ENCODE data around the gene CCDC152.

Gene CCDC152

GRCh38 chr5:42848545-42848944, 91.9 kb downstream of the CCDC152 start:
- Histone ChIP-seq H4K8ac (ENCODE audit: low read depth, low read length) (no peak overlapping the region), H2BK120ac (ENCODE audit: low read depth, low read length) (no peak overlapping the region)
- no CpG with 5 or more reads among the region's 2 CpGs for WGBS, 2 donors (ENCODE audit: extremely low coverage in 2 of 2, insufficient read length in 2 of 2, insufficient replicate concordance in 1 of 2)

GRCh38 chr5:42851481-42851880, 94.9 kb downstream of the CCDC152 start:
- H4K8ac ChIP-seq (ENCODE audit: low read depth, low read length): no peak overlapping the region
- H3K36me3 ChIP-seq (replicated peaks in 1 of 2; ENCODE audit: control insufficient read depth in 2 of 2, insufficient read depth in 2 of 2, low read length in 2 of 2): no peaks in the 10 kb centered on the region
- H2BK5ac ChIP-seq (ENCODE audit: low read length): no peak overlapping the region
- H3K14ac ChIP-seq (ENCODE audit: low read length): no peak overlapping the region
- H3K4me3 ChIP-seq (ENCODE audit: low read length in 2 of 2): no peak overlapping the region
- H3K18ac ChIP-seq (ENCODE audit: low read length): no peak overlapping the region
- no peaks in the 10 kb centered on the region for H3K4me1 ChIP-seq (ENCODE audit: control insufficient read depth in 2 of 2, insufficient read depth in 1 of 2, low read depth in 1 of 2, low read length in 2 of 2)
- no peak overlapping the region for H3K23ac ChIP-seq (ENCODE audit: low read depth, low read length, poor library complexity)
- no peak overlapping the region for H2BK120ac ChIP-seq (ENCODE audit: low read depth, low read length)
- H2BK15ac ChIP-seq (ENCODE audit: low read length): no peak overlapping the region
- no peak overlapping the region for H3K27ac ChIP-seq (replicated peaks; ENCODE audit: low read length)
- no peak overlapping the region for H2BK12ac ChIP-seq (ENCODE audit: low read length)
- H3K4ac ChIP-seq (ENCODE audit: low read length): no peak overlapping the region
- H2AFZ ChIP-seq (ENCODE audit: low read length): no peak overlapping the region
- DNase-seq (ENCODE audit: low spot score): no peak
- no peak overlapping the region for H3K9ac ChIP-seq (ENCODE audit: low read depth, low read length, poor library complexity)
- H3K79me1 ChIP-seq (ENCODE audit: low read depth, low read length): no peaks in the 10 kb centered on the region
- H4K91ac ChIP-seq (ENCODE audit: low read depth, low read length, poor library complexity): no peak overlapping the region
- no peak overlapping the region for H3K4me2 ChIP-seq (ENCODE audit: insufficient read depth, low read length, poor library complexity, severe bottlenecking)
- no peak overlapping the region for H2AK5ac ChIP-seq (ENCODE audit: low read depth, low read length)
- H3K9me3 ChIP-seq (replicated peaks in 1 of 2; ENCODE audit: control insufficient read depth in 2 of 2, insufficient read depth in 1 of 2, low read depth in 1 of 2, low read length in 2 of 2): no peaks in the 10 kb centered on the region
- H3K27me3 ChIP-seq (ENCODE audit: control insufficient read depth in 3 of 3, insufficient read depth in 3 of 3, low read depth in 1 of 3, low read length in 3 of 3): no peaks in the 10 kb centered on the region
- WGBS, 2 donors (ENCODE audit: extremely low coverage in 2 of 2, insufficient read length in 2 of 2, insufficient replicate concordance in 1 of 2): no CpG with 5 or more reads among the region's 6 CpGs

More at GRCh38 chr5:42848545-42848944, 91.9 kb downstream of the CCDC152 start:
- Histone ChIP-seq H3K23ac (ENCODE audit: low read depth, low read length, poor library complexity) (no peak overlapping the region), H3K9ac (ENCODE audit: low read depth, low read length, poor library complexity) (no peak overlapping the region), H3K18ac (ENCODE audit: low read length) (no peak overlapping the region), H2BK12ac (ENCODE audit: low read length) (no peak overlapping the region), H3K27me3 (ENCODE audit: control insufficient read depth in 3 of 3, insufficient read depth in 3 of 3, low read depth in 1 of 3, low read length in 3 of 3) (no peaks in the 10 kb centered on the region), H2AK5ac (ENCODE audit: low read depth, low read length) (no peak overlapping the region), H3K4me2 (ENCODE audit: insufficient read depth, low read length, poor library complexity, severe bottlenecking) (no peak overlapping the region), H3K4ac (ENCODE audit: low read length) (no peak overlapping the region), H4K91ac (ENCODE audit: low read depth, low read length, poor library complexity) (no peak overlapping the region), H2BK15ac (ENCODE audit: low read length) (no peak overlapping the region), H2AFZ (ENCODE audit: low read length) (no peak overlapping the region), H3K36me3 (replicated peaks in 1 of 2; ENCODE audit: control insufficient read depth in 2 of 2, insufficient read depth in 2 of 2, low read length in 2 of 2) (no peaks in the 10 kb centered on the region), H3K14ac (ENCODE audit: low read length) (no peak overlapping the region), H3K9me3 (replicated peaks in 1 of 2; ENCODE audit: control insufficient read depth in 2 of 2, insufficient read depth in 1 of 2, low read depth in 1 of 2, low read length in 2 of 2) (no peaks in the 10 kb centered on the region), H3K27ac (replicated peaks; ENCODE audit: low read length) (no peak overlapping the region), H3K4me3 (ENCODE audit: low read length in 2 of 2) (no peak overlapping the region), H3K4me1 (ENCODE audit: control insufficient read depth in 2 of 2, insufficient read depth in 1 of 2, low read depth in 1 of 2, low read length in 2 of 2) (no peaks in the 10 kb centered on the region), H3K79me1 (ENCODE audit: low read depth, low read length) (no peaks in the 10 kb centered on the region), H2BK5ac (ENCODE audit: low read length) (no peak overlapping the region)
- DNase-seq (ENCODE audit: low spot score): no peak
